ENCODE data around the gene NGRN.

GRCh38 chr15:90233387-90234095, 31.9 kb upstream of the NGRN start, which contains the start of gene CIB1:
- TF ChIP-seq CTCF (IDR thresholded peaks at IDR 0.05; ENCODE audit: low read length) (no peak), EZH2 (IDR thresholded peaks at IDR 0.05; ENCODE audit: borderline replicate concordance, low read length) (no peak)

All from OCI-LY1 (cell line).